Osteoblast (primary cell): ENCODE data around the gene PIK3R2. TPM values are rescaled to one million over a fixed set of nuclear protein-coding genes. Genes with fewer than 3 reads are reported as not detected.

Experiments used
- DNase-seq: peaks from one replicate; pipeline ENCODE4 v3.0.0; 2011; ENCODE audit warnings: low spot score, mixed read lengths; ENCODE audit not compliant: insufficient read length; ENCODE audit errors: missing footprints
- H2AFZ ChIP-seq: 2 replicates; pipeline ENCODE4 v1.6.0; 2011; ENCODE audit warnings: mild to moderate bottlenecking, low read length
- H3K27ac ChIP-seq: 2 replicates; pipeline ENCODE4 v1.5.1; 2011; ENCODE audit warnings: mild to moderate bottlenecking, low read depth, low read length, moderate library complexity
- H3K27me3 ChIP-seq: 2 replicates; pipeline ENCODE4 v1.6.0; 2012; ENCODE audit warnings: mild to moderate bottlenecking, control low read depth, inconsistent platforms, low read length, moderate library complexity; ENCODE audit not compliant: insufficient read depth
- H3K36me3 ChIP-seq: 2 replicates; pipeline ENCODE4 v1.5.1; 2011; ENCODE audit warnings: mild to moderate bottlenecking, low read length, control low read depth, moderate library complexity; ENCODE audit not compliant: insufficient read depth
- H3K4me1 ChIP-seq: 2 replicates; pipeline ENCODE4 v1.5.1; 2011; ENCODE audit warnings: mild to moderate bottlenecking, low read length, control low read depth, moderate library complexity; ENCODE audit not compliant: insufficient read depth
- H3K4me2 ChIP-seq: 2 replicates; pipeline ENCODE4 v1.6.0; 2011; ENCODE audit warnings: mild to moderate bottlenecking, low read length; ENCODE audit not compliant: insufficient read depth
- H3K4me3 ChIP-seq: fragments of 200-600 bp; sonication (generic); 3 replicates; pipeline ENCODE4 v1.5.1; 2012; ENCODE audit warnings: mild to moderate bottlenecking, low read length, inconsistent platforms; ENCODE audit not compliant: insufficient read depth
- H3K79me2 ChIP-seq: 2 replicates; pipeline ENCODE4 v1.6.0; 2012; ENCODE audit warnings: mild to moderate bottlenecking, low read length, control low read depth, inconsistent platforms; ENCODE audit not compliant: insufficient read depth
- H3K9me3 ChIP-seq: 2 replicates; pipeline ENCODE4 v1.5.1; 2011; ENCODE audit warnings: low read depth, low read length, control low read depth
- H4K20me1 ChIP-seq: 2 replicates; pipeline ENCODE4 v1.6.0; 2012; ENCODE audit warnings: mild to moderate bottlenecking, low read length, control low read depth; ENCODE audit not compliant: insufficient read depth
- total RNA-seq: library from RNA; depleted of rRNA; stranded (reverse); fragments of >200 nt; gene quantifications from 2 replicates; pipeline ENCODE4 v1.2.3, GENCODE V29; 2012
- TF ChIP-seq, protein P1 (sequence below): IDR thresholded peaks from 2 replicates; pipeline ENCODE4 v1.5.1; 2011; ENCODE audit warnings: mild to moderate bottlenecking, low read depth, low read length, moderate library complexity; ENCODE audit errors: extremely low read depth

Gene PIK3R2
- total RNA-seq, 1 donor: 25.7 TPM

DNA sequence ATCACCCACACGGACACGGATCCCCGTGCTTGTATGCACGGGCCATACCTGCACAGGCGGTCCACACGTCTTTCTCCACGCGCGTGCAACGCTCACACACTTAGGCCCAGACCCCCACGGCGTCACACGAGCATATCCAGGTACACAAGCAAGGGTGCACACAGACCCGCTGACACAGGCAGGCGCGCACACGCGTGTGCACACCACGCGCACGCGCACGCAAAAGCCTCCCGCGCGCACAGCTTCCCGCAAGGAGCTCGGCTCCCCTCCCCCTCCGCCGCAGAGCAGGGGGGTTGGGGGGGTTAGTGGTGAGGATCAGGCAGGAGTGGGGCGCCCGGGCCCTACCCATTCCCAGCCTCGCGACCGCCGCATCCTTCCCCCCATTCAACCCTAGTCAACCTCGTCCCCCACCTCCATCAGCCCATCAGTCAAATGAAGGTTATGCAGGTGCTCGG is 50.5 kb downstream of the PIK3R2 start:
- H3K27me3 ChIP-seq: no peaks in the 10 kb centered on the region
- H3K36me3 ChIP-seq: peaks cover 3% of the 10 kb centered on the region
- H3K4me1 ChIP-seq: peaks cover 21% of the 10 kb centered on the region
- peak overlapping the region; percentile 69 for H3K27ac ChIP-seq
- peaks cover 16% of the 10 kb centered on the region for H3K79me2 ChIP-seq
- TF ChIP-seq, protein P1, sequence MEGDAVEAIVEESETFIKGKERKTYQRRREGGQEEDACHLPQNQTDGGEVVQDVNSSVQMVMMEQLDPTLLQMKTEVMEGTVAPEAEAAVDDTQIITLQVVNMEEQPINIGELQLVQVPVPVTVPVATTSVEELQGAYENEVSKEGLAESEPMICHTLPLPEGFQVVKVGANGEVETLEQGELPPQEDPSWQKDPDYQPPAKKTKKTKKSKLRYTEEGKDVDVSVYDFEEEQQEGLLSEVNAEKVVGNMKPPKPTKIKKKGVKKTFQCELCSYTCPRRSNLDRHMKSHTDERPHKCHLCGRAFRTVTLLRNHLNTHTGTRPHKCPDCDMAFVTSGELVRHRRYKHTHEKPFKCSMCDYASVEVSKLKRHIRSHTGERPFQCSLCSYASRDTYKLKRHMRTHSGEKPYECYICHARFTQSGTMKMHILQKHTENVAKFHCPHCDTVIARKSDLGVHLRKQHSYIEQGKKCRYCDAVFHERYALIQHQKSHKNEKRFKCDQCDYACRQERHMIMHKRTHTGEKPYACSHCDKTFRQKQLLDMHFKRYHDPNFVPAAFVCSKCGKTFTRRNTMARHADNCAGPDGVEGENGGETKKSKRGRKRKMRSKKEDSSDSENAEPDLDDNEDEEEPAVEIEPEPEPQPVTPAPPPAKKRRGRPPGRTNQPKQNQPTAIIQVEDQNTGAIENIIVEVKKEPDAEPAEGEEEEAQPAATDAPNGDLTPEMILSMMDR: no peak
- H3K4me3 ChIP-seq: peak overlapping the region; percentile 93
- no peaks in the 10 kb centered on the region for H3K9me3 ChIP-seq
- peaks cover 14% of the 10 kb centered on the region for H4K20me1 ChIP-seq
- peak overlapping the region; percentile 82 for H2AFZ ChIP-seq
- no peak for DNase-seq
- H3K4me2 ChIP-seq: peak overlapping the region; percentile 95

DNA sequence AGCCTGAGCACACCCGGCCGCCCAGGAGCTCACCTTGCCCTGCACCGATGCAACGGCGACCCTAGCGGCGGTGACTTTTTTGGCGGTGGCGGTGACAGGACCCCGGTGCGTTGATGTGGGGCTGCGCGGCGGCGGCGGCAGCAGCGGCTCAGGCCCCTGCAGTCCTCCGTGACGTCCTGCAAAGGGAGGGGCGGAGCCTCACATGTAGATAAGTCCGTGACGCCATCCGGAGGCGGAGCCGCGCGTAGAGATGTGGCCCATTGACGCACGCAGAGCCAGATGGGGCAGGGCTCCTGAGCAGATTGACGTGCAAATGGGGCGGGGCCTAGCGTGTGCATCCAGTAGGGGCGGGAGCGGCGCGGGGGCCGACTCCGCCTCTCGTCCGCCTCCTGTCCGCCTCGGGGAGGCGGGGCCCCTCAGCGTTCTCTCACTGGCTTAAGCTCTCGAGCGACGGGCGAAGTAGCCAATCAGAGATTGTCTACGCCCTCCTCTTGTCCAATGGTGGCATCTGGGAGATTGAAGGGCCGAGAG is 51.0 kb downstream of the PIK3R2 start, which contains the start of gene RAB3A:
TSS of gene RAB3A (minus strand) at position 180 of the 531 bp plus-strand sequence. CDS start 1,302 bp downstream, outside the sequence.
- peaks cover 2% of the 10 kb centered on the region for H3K36me3 ChIP-seq
- no peaks in the 10 kb centered on the region for H3K9me3 ChIP-seq
- peak within 1 kb of the TSS; percentile 95 for H3K4me2 ChIP-seq
- peak within 1 kb of the TSS; percentile 93 for H3K4me3 ChIP-seq
- peak within 1 kb of the TSS; percentile 97 for H3K27ac ChIP-seq
- TF ChIP-seq, protein P1: no peak
- H3K4me1 ChIP-seq: peaks cover 24% of the 10 kb centered on the region
- H2AFZ ChIP-seq: peak within 1 kb of the TSS; percentile 82
- no peaks in the 10 kb centered on the region for H3K27me3 ChIP-seq
- DNase-seq: peak; percentile 99
- peaks cover 16% of the 10 kb centered on the region for H3K79me2 ChIP-seq
- peaks cover 14% of the 10 kb centered on the region for H4K20me1 ChIP-seq

DNA sequence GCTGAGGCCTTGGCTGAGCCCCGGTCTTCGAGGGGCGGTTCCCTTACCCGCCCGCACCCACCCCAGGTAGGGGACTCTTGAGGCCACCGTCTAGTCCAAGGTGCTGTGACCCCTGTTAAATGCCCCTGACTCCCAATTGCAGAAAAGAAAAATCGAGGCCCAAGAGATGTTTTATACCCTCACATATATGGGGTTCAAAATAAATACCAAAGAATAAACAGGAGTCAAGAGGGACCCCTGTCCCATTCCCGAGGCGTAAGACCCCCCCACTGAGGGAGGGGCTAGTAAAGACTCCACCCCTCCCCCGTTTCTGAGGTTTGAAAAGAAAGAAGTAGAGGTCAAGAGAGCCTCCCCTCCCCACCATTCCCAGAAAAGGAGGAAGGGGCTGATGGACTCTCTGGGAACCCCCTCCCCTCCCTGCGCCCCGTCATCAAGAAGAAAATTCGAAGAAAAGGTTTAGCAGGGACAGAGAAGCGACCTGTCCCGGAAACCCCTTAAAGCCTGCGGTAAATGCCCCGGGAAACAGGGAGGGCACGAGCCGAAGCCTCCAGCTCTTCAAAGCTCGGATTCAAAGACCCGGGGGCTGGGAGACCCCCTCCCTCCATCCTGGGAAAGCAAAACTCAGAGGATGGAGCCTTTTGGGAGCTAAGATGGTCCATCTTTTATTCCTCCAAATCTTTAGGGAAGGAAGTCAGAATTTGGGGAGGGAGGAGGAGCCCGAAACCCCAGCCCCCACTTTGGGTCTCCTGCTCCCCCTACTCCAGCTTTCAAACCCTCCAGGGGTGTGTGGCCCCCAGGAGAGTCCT is 51.6 kb downstream of the PIK3R2 start:
- DNase-seq: no peak
- peaks cover 16% of the 10 kb centered on the region for H3K79me2 ChIP-seq
- H3K27me3 ChIP-seq: no peaks in the 10 kb centered on the region
- peak overlapping the region; percentile 82 for H3K4me2 ChIP-seq
- peaks cover 2% of the 10 kb centered on the region for H3K36me3 ChIP-seq
- H2AFZ ChIP-seq: peak overlapping the region; percentile 69
- TF ChIP-seq, protein P1: no peak
- H4K20me1 ChIP-seq: peaks cover 14% of the 10 kb centered on the region
- peaks cover 24% of the 10 kb centered on the region for H3K4me1 ChIP-seq
- H3K4me3 ChIP-seq: peak overlapping the region; percentile 81
- H3K9me3 ChIP-seq: no peaks in the 10 kb centered on the region
- peak overlapping the region; percentile 97 for H3K27ac ChIP-seq
